ENCODE data around the gene SLC34A1. TPM values are rescaled to one million over a fixed set of nuclear protein-coding genes. Genes with fewer than 3 reads are reported as not detected.

Gene SLC34A1
- total RNA-seq, 4 donors from 2014 or later, result not detected

DNA sequence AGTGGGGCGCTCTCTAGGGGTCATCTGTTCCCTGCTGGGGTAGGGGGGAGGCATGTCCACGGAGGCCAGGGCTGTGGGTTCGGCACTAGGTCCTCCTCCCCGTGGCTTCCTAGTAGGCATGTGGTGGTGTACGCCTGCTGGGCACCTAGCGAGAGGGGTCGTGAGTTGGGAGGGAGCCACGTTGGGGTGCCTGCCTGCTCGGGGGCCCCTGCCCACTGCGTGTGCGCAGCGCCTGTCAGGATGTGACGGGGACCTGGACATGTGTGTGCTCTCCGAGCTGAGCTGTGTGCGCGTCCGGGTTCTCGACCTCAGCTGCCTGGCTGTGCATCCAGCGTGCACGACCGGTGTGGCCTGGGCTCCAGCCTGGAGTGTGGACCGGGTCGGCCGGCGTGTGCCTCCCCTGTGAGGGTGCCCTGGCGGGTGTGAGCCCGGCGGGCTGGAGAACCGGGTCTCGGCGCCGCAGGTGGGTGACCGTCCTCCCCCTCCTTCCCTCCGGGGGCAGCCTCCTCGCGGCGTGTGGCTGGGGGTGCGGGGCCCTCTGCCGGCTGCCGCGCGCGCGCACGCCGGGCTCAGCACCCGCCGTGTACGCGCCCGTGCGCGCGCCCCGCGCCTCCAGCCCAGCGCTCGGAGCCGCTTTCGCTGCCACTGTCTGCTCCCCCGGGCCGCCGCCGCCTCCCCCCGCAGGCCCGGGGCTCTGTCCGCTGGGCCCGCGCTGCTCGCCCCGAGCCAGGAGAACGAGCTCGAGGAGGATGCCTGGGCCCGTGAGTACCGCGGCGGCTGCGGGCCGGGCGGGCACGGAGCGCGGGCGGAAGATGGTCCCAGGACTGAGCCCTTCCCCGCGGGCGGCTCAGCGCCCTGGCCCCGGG lies 62.2 kb downstream of the SLC34A1 start, which contains the start of gene PRR7:
PRR7 (plus strand) TSS at position 615 of the 866 bp plus-strand sequence. CDS start 8,254 bp downstream, outside the sequence.
- Histone ChIP-seq H3K9me3 (no peaks in the 10 kb centered on the region), H3K36me3 (peaks cover 0 to 2% of the 10 kb centered on the region in 2 donors), H3K4me1 (peaks cover 16 to 24% of the 10 kb centered on the region in 2 donors), H3K4me3 (replicated peaks in 1 of 3) (peak within 1 kb of the TSS in 2 of 3 donors; percentile 21 to 51), H3K27ac (no peak within 1 kb of the TSS), H3K27me3 (no peaks in the 10 kb centered on the region)
- peak; percentile 56 for DNase-seq
- TF ChIP-seq, protein P1, sequence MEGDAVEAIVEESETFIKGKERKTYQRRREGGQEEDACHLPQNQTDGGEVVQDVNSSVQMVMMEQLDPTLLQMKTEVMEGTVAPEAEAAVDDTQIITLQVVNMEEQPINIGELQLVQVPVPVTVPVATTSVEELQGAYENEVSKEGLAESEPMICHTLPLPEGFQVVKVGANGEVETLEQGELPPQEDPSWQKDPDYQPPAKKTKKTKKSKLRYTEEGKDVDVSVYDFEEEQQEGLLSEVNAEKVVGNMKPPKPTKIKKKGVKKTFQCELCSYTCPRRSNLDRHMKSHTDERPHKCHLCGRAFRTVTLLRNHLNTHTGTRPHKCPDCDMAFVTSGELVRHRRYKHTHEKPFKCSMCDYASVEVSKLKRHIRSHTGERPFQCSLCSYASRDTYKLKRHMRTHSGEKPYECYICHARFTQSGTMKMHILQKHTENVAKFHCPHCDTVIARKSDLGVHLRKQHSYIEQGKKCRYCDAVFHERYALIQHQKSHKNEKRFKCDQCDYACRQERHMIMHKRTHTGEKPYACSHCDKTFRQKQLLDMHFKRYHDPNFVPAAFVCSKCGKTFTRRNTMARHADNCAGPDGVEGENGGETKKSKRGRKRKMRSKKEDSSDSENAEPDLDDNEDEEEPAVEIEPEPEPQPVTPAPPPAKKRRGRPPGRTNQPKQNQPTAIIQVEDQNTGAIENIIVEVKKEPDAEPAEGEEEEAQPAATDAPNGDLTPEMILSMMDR (IDR thresholded peaks at IDR 0.05), result no peak
- no peak for TF ChIP-seq POLR2A (IDR thresholded peaks at IDR 0.05)
- intact Hi-C loops (cut with DNase I), result no loop called here
- 2 to 6% methylated on average over 9 to 22 of the region's 89 CpGs for WGBS, 2 donors

DNA sequence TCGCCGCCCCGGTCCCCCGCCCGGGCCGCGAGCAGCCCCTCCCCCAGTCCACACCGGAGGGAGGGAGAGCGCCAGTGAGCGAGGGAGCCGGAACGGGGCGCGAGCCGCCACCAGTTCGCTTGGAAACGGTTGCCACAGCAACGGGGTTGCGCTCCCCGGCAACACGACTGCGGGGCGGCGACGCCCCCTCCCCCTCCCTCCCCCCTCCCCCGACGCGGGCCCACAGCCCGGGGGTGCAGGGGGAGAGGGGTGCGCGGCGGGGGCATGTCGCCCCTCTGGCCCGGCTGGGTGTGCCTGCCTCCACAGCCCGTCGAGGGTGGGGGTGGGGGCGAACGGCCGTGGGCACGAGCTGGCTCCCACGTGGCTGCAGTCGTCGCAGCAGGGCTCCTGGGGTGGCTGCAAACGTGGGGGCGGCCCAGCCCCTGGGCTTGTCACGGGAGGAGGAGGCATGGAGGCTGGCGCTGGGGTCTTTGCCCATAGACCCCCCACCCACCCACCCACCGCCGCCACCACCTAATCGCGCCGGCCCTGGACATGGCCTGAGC lies 62.9 kb downstream of the SLC34A1 start:
- H3K4me3 ChIP-seq (replicated peaks in 1 of 3), result peak overlapping the region in 2 of 3 donors; percentile 21 to 51
- no peak overlapping the region for H3K27ac ChIP-seq
- H3K9me3 ChIP-seq, result no peaks in the 10 kb centered on the region
- TF ChIP-seq POLR2A (IDR thresholded peaks at IDR 0.05), result no peak
- TF ChIP-seq, protein P1 (IDR thresholded peaks at IDR 0.05), result no peak
- WGBS, 2 donors, result 1% methylated on average over 17 of the region's 52 CpGs; no CpG with 5 or more reads in 1 of the 2 donors
- intact Hi-C loops (cut with DNase I), result no loop called here
- peaks cover 16 to 24% of the 10 kb centered on the region in 2 donors for H3K4me1 ChIP-seq
- no peaks in the 10 kb centered on the region for H3K27me3 ChIP-seq
- no peaks in the 10 kb centered on the region for H3K36me3 ChIP-seq
- peak; percentile 28 to 38 for DNase-seq

DNA sequence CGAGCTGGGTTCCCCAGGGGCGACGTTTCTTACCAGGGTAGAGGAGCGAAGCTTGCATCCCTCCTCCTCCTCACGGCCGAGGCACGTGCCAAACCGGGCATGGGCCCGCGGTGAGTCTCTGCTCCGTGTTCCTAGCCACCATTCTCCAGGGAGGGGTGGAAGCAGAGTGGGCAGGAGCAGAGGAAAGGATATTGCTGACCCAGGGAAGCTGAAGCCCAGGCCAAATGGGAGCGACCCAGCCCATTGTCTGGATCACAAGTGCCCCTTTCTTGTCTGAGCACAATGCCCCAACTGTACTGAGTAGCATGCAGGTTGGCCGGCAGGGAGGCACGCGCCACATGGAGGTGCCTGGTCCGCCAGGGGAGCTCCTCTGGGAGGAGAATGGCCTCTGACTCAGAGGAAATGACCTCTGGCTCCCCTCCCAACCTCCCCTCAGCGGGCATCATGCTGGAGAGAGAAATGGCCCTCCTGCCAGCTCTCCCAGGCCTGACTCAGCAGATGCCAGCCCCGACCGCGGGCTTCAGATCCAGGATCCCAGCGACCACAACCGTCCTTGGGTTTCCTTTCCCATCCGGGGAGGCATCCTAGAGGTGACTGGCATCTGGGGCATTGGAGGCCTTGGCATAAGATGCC lies 63.5 kb downstream of the SLC34A1 start:
- DNase-seq, result peak; percentile 53 to 55
- H3K4me3 ChIP-seq (replicated peaks in 1 of 3), result peak overlapping the region in 1 of 3 donors; percentile 51
- intact Hi-C loops (cut with DNase I), result no loop called here
- H3K9me3 ChIP-seq, result no peaks in the 10 kb centered on the region
- H3K27ac ChIP-seq, result no peak overlapping the region
- H3K36me3 ChIP-seq, result no peaks in the 10 kb centered on the region
- no peaks in the 10 kb centered on the region for H3K27me3 ChIP-seq
- 26 to 36% methylated on average over 9 to 10 of the region's 23 CpGs for WGBS, 2 donors
- no peak for TF ChIP-seq POLR2A (IDR thresholded peaks at IDR 0.05)
- TF ChIP-seq, protein P1 (IDR thresholded peaks at IDR 0.05), result no peak
- peaks cover 16 to 24% of the 10 kb centered on the region in 2 donors for H3K4me1 ChIP-seq

Other genes starting within 250 kb of the SLC34A1 start
- gene RAB24, start 80.7 kb upstream of the SLC34A1 start, total RNA-seq, result 10 to 100 TPM; 18.7 to 53.3 (median 26.3) TPM
- 10 to 100 TPM; 52.8 to 83.2 (median 57.9) TPM for gene PRELID1, start 80.6 kb upstream of the SLC34A1 start, total RNA-seq
- gene MXD3, start 72.5 kb upstream of the SLC34A1 start, total RNA-seq, result 10 to 100 TPM in 1 of 4 donors, 1 to 10 TPM in 3; 2.0 to 11.7 (median 7.8) TPM
- gene LMAN2, start 32.8 kb upstream of the SLC34A1 start, total RNA-seq, result 100 to 1,000 TPM; 309 to 465 (median 383) TPM
- 10 to 100 TPM; 22.9 to 42.7 (median 26.7) TPM for gene RGS14, start 26.5 kb upstream of the SLC34A1 start, total RNA-seq
- gene PFN3, start 16.2 kb downstream of the SLC34A1 start, total RNA-seq, result not detected
- gene F12, start 25.1 kb downstream of the SLC34A1 start, total RNA-seq, result 1 to 10 TPM in 2 of 4 donors, under 1 TPM in 1, not detected in 1; 0.42 to 2.6 (median 1.1) TPM
- 10 to 100 TPM; 14.0 to 27.8 (median 18.8) TPM for gene GRK6, start 42.2 kb downstream of the SLC34A1 start, total RNA-seq
- 1 to 10 TPM; 1.4 to 4.7 (median 4.2) TPM for gene PRR7, start 62.4 kb downstream of the SLC34A1 start, total RNA-seq
- 10 to 100 TPM; 61.4 to 98.8 (median 68.0) TPM for gene DBN1, start 89.2 kb downstream of the SLC34A1 start, total RNA-seq
- 10 to 100 TPM; 23.2 to 52.4 (median 34.8) TPM for gene PDLIM7, start 113.2 kb downstream of the SLC34A1 start, total RNA-seq
- gene DOK3, start 125.4 kb downstream of the SLC34A1 start, total RNA-seq, result 1 to 10 TPM; 2.0 to 5.9 (median 3.5) TPM
- 100 to 1,000 TPM; 119 to 170 (median 145) TPM for gene DDX41, start 132.5 kb downstream of the SLC34A1 start, total RNA-seq
- gene FAM193B, start 170.1 kb downstream of the SLC34A1 start, total RNA-seq, result 10 to 100 TPM; 38.0 to 54.7 (median 46.6) TPM
- 100 to 1,000 TPM in 2 of 4 donors, 10 to 100 TPM in 2; 86.9 to 162 (median 115) TPM for gene TMED9, start 207.8 kb downstream of the SLC34A1 start, total RNA-seq
- 10 to 100 TPM; 27.9 to 47.2 (median 38.9) TPM for gene B4GALT7, start 215.7 kb downstream of the SLC34A1 start, total RNA-seq

All from thyroid gland (tissue), 4 donors.